ENCODE measurements around the gene CCR5. TPM values are rescaled to one million over a fixed set of nuclear protein-coding genes. Genes with fewer than 3 reads are reported as not detected.

CCR5 gene
- total and polyA plus RNA-seq, 9 of the 15 experiments (the other 6 are each of a cell fraction or from before 2014, with no cell fraction given), result not detected

DNA sequence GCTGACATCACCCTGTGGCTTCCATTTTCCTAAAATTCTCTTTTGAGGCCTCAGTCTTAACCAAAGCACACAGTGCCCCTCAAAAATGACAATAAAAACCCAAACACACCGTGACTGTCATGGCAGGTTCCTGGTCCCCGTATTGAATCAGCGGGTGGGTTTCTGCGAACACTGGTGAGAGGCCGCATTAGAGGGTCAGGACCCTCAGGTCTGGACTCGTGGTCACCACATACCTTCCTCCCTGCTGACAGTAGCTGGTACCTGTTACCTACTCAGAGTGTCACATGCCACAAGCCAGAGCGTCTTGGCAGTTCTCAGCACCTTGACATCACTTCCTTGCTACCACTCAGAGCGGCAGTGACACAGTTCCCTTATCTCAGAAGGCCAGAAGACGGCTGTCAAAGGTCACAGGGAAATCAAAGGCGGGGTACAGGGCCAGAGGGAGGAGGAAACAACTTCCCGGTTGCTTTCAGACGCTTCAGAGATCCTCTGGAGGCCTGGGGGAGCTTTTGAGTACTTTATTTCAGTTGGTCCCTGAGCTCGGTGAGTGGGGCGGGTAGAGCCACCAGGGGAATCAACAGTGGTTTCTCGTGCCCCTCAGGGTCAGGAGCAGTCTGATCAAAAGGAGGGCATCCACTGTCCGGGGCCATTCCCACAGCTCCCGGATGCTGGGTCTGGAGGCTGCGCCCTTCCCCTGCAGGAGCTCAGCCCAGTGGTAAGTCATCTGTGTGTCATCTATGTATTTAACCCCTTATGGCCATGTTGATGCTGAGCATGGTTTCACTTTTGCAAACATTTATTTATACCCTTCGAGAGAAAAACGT, 36.3 kb downstream of the CCR5 start, which contains the start of the genes CCR5AS and CCRL2 (continued):
- TF ChIP-seq SMAD4 (CRISPR knock-in tag; conservative IDR thresholded peaks at IDR 0.05), result peak; percentile 89
- TF ChIP-seq STAT5A (IDR thresholded peaks at IDR 0.05; ENCODE audit: borderline replicate concordance, low read length), result peak; percentile 86
- TF ChIP-seq ZNF24 (IDR thresholded peaks at IDR 0.05), result peak; percentile 61
- TF ChIP-seq TEAD4 (IDR thresholded peaks at IDR 0.05; ENCODE audit: low read length), result peak; percentile 93
- TF ChIP-seq TEAD4 (CRISPR knock-in tag; IDR thresholded peaks at IDR 0.05; ENCODE audit: borderline replicate concordance), result no peak
- peak; percentile 44; the same call in 1 of the 2 replicates for TF ChIP-seq THRB (CRISPR knock-in tag; conservative IDR thresholded peaks at IDR 0.05)
- no peak for TF ChIP-seq PHF20 (IDR thresholded peaks at IDR 0.05; ENCODE audit: partially characterized antibody)
- peak; percentile 89; the same call in 1 of the 2 replicates for TF ChIP-seq TCF7 (IDR thresholded peaks at IDR 0.05; ENCODE audit: borderline replicate concordance)
- TF ChIP-seq MCM2 (IDR thresholded peaks at IDR 0.05; ENCODE audit: low read depth), result no peak
- TF ChIP-seq RAD51 (IDR thresholded peaks at IDR 0.05; ENCODE audit: borderline replicate concordance, low read depth), result peak; percentile 81; the same call in 1 of the 2 replicates
- peak; percentile 90 for TF ChIP-seq CXXC5 (CRISPR knock-in tag; IDR thresholded peaks at IDR 0.05)
- TF ChIP-seq NFYB (IDR thresholded peaks at IDR 0.05; ENCODE audit: extremely low read depth, insufficient read length), result no peak
- TF ChIP-seq GATAD2A (IDR thresholded peaks at IDR 0.05), result 0 out of 2 replicates have a peak, but pooled peaks have one; percentile 65
- TF ChIP-seq NR2F6 (CRISPR knock-in tag; IDR thresholded peaks at IDR 0.05), result no peak
- peak; percentile 66 for TF ChIP-seq IRF9 (tag; IDR thresholded peaks at IDR 0.05)
- TF ChIP-seq ZNF717 (CRISPR knock-in tag; IDR thresholded peaks at IDR 0.05), result no peak
- no peak for TF ChIP-seq ZNF398 (CRISPR knock-in tag; IDR thresholded peaks at IDR 0.05)
- peak; percentile 61 for TF ChIP-seq SUPT5H (IDR thresholded peaks at IDR 0.05)
- TF ChIP-seq, protein P1, sequence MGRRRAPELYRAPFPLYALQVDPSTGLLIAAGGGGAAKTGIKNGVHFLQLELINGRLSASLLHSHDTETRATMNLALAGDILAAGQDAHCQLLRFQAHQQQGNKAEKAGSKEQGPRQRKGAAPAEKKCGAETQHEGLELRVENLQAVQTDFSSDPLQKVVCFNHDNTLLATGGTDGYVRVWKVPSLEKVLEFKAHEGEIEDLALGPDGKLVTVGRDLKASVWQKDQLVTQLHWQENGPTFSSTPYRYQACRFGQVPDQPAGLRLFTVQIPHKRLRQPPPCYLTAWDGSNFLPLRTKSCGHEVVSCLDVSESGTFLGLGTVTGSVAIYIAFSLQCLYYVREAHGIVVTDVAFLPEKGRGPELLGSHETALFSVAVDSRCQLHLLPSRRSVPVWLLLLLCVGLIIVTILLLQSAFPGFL (CRISPR knock-in tag; IDR thresholded peaks at IDR 0.05), result no peak
- no peak for TF ChIP-seq SNIP1 (IDR thresholded peaks at IDR 0.05; ENCODE audit: low read depth)
- TF ChIP-seq ZBTB1 (CRISPR knock-in tag; IDR thresholded peaks at IDR 0.05; ENCODE audit: borderline replicate concordance, low read depth), result no peak; the same call in 1 of the 2 replicates
- TF ChIP-seq CCNT2 (IDR thresholded peaks at IDR 0.05; ENCODE audit: borderline replicate concordance, extremely low read depth, insufficient read length, low read depth, low read length), result peak; percentile 84
- peak; percentile 76 to 80 for TF ChIP-seq MAZ (CRISPR knock-in tag; conservative IDR thresholded peaks at IDR 0.05 in 1 of 2, IDR thresholded peaks at IDR 0.05 in 1 of 2)

All from K562 (cell line).